ENCODE measurements around the gene KIF21B. TPM values are rescaled to one million over a fixed set of nuclear protein-coding genes. Genes with fewer than 3 reads are reported as not detected.

The KIF21B gene
- total and polyA plus RNA-seq, 2 of the 8 experiments (the other 6 are each of a cell fraction or from before 2014, with no cell fraction given): 10.8 to 26.5 TPM

DNA sequence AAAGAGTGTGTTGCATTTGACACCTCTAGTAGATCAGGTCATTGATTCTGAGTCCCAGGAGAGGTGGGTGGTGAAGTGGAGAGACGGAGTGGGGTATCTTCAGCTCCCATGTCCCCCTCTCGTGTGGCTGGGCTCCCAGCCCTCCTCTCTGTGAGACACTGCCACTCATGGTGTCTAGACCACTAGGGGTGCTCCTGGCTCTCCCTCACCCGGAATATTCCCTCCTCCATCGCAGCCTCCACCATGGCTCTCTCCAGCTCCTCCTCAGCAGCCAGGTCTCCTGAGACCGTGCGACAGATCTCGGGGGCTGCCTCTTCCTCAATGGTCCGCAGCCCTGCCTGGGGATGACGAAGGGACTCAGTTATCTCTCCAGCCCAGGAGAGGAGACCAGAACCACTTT, 20.6 kb upstream of the KIF21B start:
- Histone ChIP-seq H3K4me3 (ENCODE audit: extremely low read depth in 1 of 4, insufficient read depth in 2 of 4, low read depth in 3 of 4, low read length in 4 of 4) (no peak overlapping the region), H3K23me2 (ENCODE audit: low read depth, low read length) (no peaks in the 10 kb centered on the region), H2BK5ac (ENCODE audit: low read depth, low read length) (no peak overlapping the region), H3K4me1 (replicated peaks in 1 of 4; ENCODE audit: control insufficient read depth in 3 of 4, insufficient read depth in 4 of 4, low read length in 3 of 4) (no peaks in the 10 kb centered on the region), H3K27ac (ENCODE audit: low read depth, low read length) (no peak overlapping the region), H3K4me2 (ENCODE audit: insufficient read depth in 1 of 2, low read depth in 2 of 2, low read length in 2 of 2) (no peak overlapping the region), H3K79me2 (ENCODE audit: control insufficient read depth in 1 of 2, insufficient read depth in 2 of 2, low read length in 2 of 2) (no peaks in the 10 kb centered on the region), H2AFZ (ENCODE audit: low read length) (no peak overlapping the region), H3K27me3 (replicated peaks in 1 of 4; ENCODE audit: control insufficient read depth in 3 of 4, extremely low read depth in 1 of 4, insufficient read depth in 3 of 4, low read length in 3 of 4) (no peaks in the 10 kb centered on the region), H4K5ac (ENCODE audit: insufficient read length, low read depth, low read length) (no peak overlapping the region), H3K9me3 (ENCODE audit: insufficient read depth in 2 of 2, low read depth in 1 of 2, low read length in 1 of 2) (no peaks in the 10 kb centered on the region), H3K4ac (replicated peaks; ENCODE audit: insufficient read length, low read depth, low read length) (no peak overlapping the region), H3K18ac (ENCODE audit: extremely low read depth, low read length) (no peak overlapping the region), H2AK5ac (ENCODE audit: low read depth, low read length) (no peak overlapping the region), H4K8ac (ENCODE audit: extremely low read depth, insufficient read depth, low read length) (no peak overlapping the region), H2BK20ac (ENCODE audit: low read length) (no peak overlapping the region), H4K91ac (replicated peaks; ENCODE audit: insufficient read length, low read length) (no peak overlapping the region), H3K36me3 (ENCODE audit: control insufficient read depth in 2 of 4, insufficient read depth in 4 of 4, low read length in 3 of 4) (no peaks in the 10 kb centered on the region), H2BK12ac (ENCODE audit: low read depth, low read length) (no peak overlapping the region), H2BK120ac (replicated peaks; ENCODE audit: low read depth, low read length) (no peak overlapping the region), H4K20me1 (replicated peaks in 1 of 2; ENCODE audit: control insufficient read depth in 1 of 2, insufficient read depth in 2 of 2, low read length in 2 of 2) (no peaks in the 10 kb centered on the region), H3K56ac (replicated peaks; ENCODE audit: insufficient read length, low read depth, low read length) (no peak overlapping the region), H3K23ac (ENCODE audit: insufficient read length) (no peak overlapping the region), H3K79me1 (ENCODE audit: low read depth, low read length) (no peaks in the 10 kb centered on the region), H3K9ac (replicated peaks in 1 of 4; ENCODE audit: extremely low read depth in 1 of 4, low read depth in 3 of 4, low read length in 3 of 4) (no peak overlapping the region), H3K14ac (ENCODE audit: insufficient read length) (no peak overlapping the region), H2BK15ac (ENCODE audit: low read length) (no peak overlapping the region)
- ChIA-PET CTCF (ENCODE audit: partially characterized antibody) (interaction anchor here (1.1 to 23.3 kb wide), 9 partner anchors 8 to 75 kb away, joined by 3 to 640 read pairs (median 7); partner anchors contain the start of gene KIF21B), POLR2A (ENCODE audit: partially characterized antibody) (no interaction called here)
- TF ChIP-seq YY1 (IDR thresholded peaks at IDR 0.05; ENCODE audit: low read depth, low read length) (no peak), SIN3A (conservative IDR thresholded peaks at IDR 0.05 in 1 of 2, IDR thresholded peaks at IDR 0.05 in 1 of 2; ENCODE audit: low read depth in 1 of 2, low read length in 2 of 2) (no peak), FOSL1 (IDR thresholded peaks at IDR 0.05; ENCODE audit: insufficient read depth, low read depth, low read length) (no peak), TAF7 (optimal IDR thresholded peaks at IDR 0.05; ENCODE audit: borderline replicate concordance, low read depth, low read length) (no peak), SIX5 (IDR thresholded peaks at IDR 0.05; ENCODE audit: low read depth, low read length) (no peak), TBP (IDR thresholded peaks at IDR 0.05; ENCODE audit: low read depth, low read length) (no peak), CREB1 (IDR thresholded peaks at IDR 0.05) (no peak)
- TF ChIP-seq, protein P1, sequence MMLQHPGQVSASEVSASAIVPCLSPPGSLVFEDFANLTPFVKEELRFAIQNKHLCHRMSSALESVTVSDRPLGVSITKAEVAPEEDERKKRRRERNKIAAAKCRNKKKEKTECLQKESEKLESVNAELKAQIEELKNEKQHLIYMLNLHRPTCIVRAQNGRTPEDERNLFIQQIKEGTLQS (IDR thresholded peaks at IDR 0.05; ENCODE audit: insufficient read depth, low read depth, low read length): no peak
- WGBS, 2 experiments (ENCODE audit: extremely low coverage in 1 of 2, insufficient coverage in 1 of 2, insufficient read length in 1 of 2, insufficient replicate concordance in 2 of 2, low coverage in 1 of 2, low lambda C conversion rate in 2 of 2, missing lambda C conversion rate in 1 of 2): 86% methylated on average over 9 of the region's 9 CpGs; no CpG with 5 or more reads in 1 of the 2 experiments
- FAIRE-seq (no peak), DNase-seq (ENCODE audit: low read depth in 1 of 2, low spot score in 2 of 2) (no peak)
